Lower leg skin (tissue), 4 donors: ENCODE results near the gene CDC20. TPM values are rescaled to one million over a fixed set of nuclear protein-coding genes. Genes with fewer than 3 reads are reported as not detected.

ENCODE experiments used
- DNase-seq, 2 donors: peaks; one replicate each; pipeline ENCODE4 v3.0.0-alpha.2; 2019; ENCODE audit warnings: low spot score in 2 of 2
- H3K4me3 ChIP-seq: fragments of 200-600 bp; sonication (generic); 2 replicates; pipeline ENCODE4 v1.5.1; 2017; ENCODE audit warnings: mild to moderate bottlenecking, low read depth; ENCODE audit not compliant: poor library complexity, severe bottlenecking
- CTCF ChIP-seq, 3 donors: fragments of 450-650 bp; IDR thresholded peaks; one replicate each; pipeline ENCODE4 v1.5.1; 2016; ENCODE audit warnings: antibody characterized with exemption in 3 of 3, mild to moderate bottlenecking in 3 of 3, moderate library complexity in 2 of 3
- POLR2A ChIP-seq, 2 donors: fragments of 450-650 bp; IDR thresholded peaks; one replicate each; pipeline ENCODE4 v1.6.1; 2016 to 2017; ENCODE audit warnings: antibody characterized with exemption in 2 of 2, mild to moderate bottlenecking in 1 of 2, moderate library complexity in 1 of 2
- WGBS, 2 donors: methylation state at CpG; one replicate each; pipeline ENCODE4 v1.1.5; 2018; 5-methylcytosine and 5-hydroxymethylcytosine counted together
- intact Hi-C: fragments of 100-400 bp; cut with DNase I; formaldehyde crosslinking; loops from one replicate; pipeline ENCODE4 v1.15.0; 2023; ENCODE audit warnings: low total_unique reads
- total RNA-seq, 4 donors: library from RNA; depleted of rRNA; stranded (reverse); fragments of >200 nt; gene quantifications; one replicate each; pipeline ENCODE4 v1.1.0, GENCODE V29; 2016

CDC20 gene
- total RNA-seq, 4 donors from 2014 or later, result 2.7 to 12.1 (median 6.5) TPM

DNA sequence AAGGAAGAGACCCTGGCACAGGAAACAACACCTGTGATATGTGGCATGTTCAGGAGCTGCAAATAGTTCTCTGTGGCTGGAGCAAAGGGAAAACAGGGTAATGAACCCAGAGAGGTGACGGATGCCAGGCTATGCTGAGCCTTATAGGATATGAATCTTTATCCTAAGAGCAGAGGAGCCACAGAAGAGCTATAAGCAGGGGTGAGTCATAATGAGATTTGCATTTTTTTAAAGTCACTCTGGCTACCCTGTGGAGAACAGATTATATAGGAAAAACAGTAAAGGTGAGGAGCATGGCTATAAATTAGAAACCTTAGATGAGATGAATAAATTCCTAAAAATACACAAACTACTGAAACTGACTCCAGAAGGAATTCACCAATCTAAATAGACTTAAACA, 34.0 kb upstream of the CDC20 start:
- WGBS, 2 donors, result 85 to 100% methylated on average over 1 of the region's 1 CpG
- H3K4me3 ChIP-seq, result no peak overlapping the region
- intact Hi-C loops, result no loop called here
- no peak for DNase-seq
- no peak for TF ChIP-seq POLR2A (IDR thresholded peaks at IDR 0.05)
- TF ChIP-seq CTCF (IDR thresholded peaks at IDR 0.05), result no peak

GRCh38 chr1:43325381-43325780, 33.4 kb upstream of the CDC20 start:
- H3K4me3 ChIP-seq, result no peak overlapping the region
- no peak for DNase-seq
- intact Hi-C loops, result no loop called here
- TF ChIP-seq POLR2A (IDR thresholded peaks at IDR 0.05), result no peak
- TF ChIP-seq CTCF (IDR thresholded peaks at IDR 0.05), result no peak

- intact Hi-C loops, result no loop called here
- DNase-seq, result no peak
- TF ChIP-seq CTCF (IDR thresholded peaks at IDR 0.05) (no peak), POLR2A (IDR thresholded peaks at IDR 0.05) (no peak)
- H3K4me3 ChIP-seq, result no peak overlapping the region
- 59 to 75% methylated on average over 1 of the region's 1 CpG for WGBS, 2 donors
Observed at GRCh38 chr1:43327549-43328292, 31.1 kb upstream of the CDC20 start.

GRCh38 chr1:43329995-43330751, 28.6 kb upstream of the CDC20 start:
- intact Hi-C loops, result no loop called here
- DNase-seq, result peak; percentile 39 to 87

DNA sequence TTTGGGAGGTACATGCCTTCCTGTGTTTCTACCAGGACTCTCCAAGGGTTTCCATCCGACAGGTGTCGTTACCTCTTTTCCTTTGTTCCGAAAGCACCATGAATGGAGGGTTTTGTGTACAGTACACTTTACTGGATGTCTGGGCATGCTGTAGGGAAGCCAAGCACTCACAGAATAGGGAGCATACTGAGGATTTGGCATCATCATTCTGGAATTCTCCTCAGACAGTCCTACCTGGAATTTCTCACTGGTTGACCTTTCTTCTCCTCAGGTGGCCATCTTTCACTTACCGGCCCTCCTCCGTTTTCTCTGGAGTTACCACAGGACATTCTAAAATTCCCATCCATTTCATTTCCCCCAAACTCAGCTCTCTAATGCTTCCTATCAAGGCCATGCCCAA, 27.1 kb upstream of the CDC20 start:
- no peak overlapping the region for H3K4me3 ChIP-seq
- DNase-seq, result peak in 1 of 2 donors; percentile 15
- intact Hi-C loops, result no loop called here
- TF ChIP-seq CTCF (IDR thresholded peaks at IDR 0.05), result no peak
- 88 to 92% methylated on average over 5 of the region's 5 CpGs for WGBS, 2 donors

More at GRCh38 chr1:43329995-43330751, 28.6 kb upstream of the CDC20 start:
- WGBS, 2 donors, result 36 to 50% methylated on average over 6 of the region's 6 CpGs
- no peak overlapping the region for H3K4me3 ChIP-seq
- TF ChIP-seq POLR2A (IDR thresholded peaks at IDR 0.05), result no peak
- TF ChIP-seq CTCF (IDR thresholded peaks at IDR 0.05), result no peak
